GM19238 (cell line): ENCODE results near the gene GOLGA8A.
"Not testable (repeated sequence)": the region's sequence is repeated elsewhere in the genome, so short reads cannot be mapped to it uniquely, and the experiment has no call there.

Experiments
- DNase-seq: peaks from one replicate; pipeline ENCODE4 v3.0.0; 2011; ENCODE audit warnings: low spot score; ENCODE audit not compliant: insufficient read length

GOLGA8A gene

DNA sequence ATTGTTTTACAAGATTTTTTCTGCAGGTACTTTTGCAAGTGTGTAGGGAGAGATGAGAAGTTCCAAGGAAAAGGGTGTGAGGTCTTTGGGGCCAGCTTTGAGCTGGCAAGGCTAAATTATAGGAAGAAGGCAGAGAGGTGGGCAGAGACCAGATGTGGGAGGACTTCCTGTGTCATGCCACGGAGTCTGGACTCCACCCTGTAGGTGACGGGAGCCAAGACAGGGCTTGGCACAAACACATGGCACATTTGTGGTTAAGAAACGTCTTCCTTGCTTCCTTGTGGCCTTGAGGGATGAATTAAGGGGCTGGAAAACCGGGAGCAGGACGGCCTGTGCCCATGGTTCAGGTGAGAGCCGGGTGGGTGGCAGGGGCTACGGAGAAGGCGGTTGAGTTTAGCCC is 19.2 kb downstream of the GOLGA8A start:
- DNase-seq, result not testable (repeated sequence)

DNA sequence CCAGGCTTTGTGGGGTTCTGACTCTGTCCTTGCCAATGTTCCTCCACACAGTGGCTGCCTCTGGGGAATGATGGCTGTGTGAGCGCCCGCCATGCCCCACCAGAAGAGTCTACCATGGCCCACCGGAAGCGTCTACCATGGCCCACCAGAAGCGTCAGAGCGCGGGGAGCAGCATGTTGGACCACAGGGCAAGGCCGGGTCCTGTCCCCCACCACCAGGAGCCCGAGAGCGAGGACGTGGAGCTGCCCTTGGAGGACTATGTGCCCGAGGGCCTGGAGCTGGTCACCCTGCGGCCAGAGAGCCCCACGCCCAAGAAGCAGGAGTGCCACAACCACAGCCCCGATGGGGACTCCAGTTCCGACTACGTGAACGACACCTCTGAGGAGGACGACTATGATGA is 28.1 kb downstream of the GOLGA8A start:
- DNase-seq, result not testable (repeated sequence)

DNA sequence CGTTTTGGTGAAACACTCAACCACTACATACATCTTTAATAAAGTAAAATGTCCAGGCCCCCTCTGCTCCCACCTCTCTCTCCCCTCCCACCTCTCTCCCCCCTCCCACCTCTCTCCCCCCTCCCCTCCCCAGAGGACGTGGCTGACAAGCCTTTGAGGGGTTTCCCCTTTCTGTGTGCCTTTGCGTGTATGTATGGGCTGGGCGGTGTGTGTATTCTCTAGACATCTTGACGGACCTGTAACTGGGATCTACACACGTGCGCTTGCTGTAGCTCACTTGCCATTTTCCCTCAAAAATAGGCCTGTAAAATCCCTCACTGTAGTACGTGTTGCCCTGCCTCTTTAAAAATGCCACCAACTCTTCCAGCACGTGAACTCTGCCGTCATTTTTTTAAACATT is 28.6 kb downstream of the GOLGA8A start:
- not testable (repeated sequence) for DNase-seq

DNA sequence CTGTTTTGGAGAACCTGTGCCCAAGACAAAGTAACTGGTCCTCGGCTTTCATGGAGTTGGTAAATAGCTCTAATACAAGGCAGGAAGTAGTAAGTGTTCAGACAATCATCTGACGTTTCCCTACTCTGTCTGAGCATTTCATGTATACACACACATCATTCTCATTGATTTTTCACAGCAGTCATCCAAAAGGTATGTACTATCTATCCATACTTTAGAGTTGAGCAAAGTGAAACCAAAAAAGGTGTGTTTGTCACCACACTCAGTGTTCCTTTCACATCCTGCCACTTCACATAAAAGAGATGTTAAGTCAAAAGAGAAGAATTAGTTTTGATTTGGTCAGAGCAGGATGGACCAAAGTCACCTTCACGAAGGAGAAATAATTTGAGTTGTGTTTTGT is 33.7 kb downstream of the GOLGA8A start:
- not testable (repeated sequence) for DNase-seq

DNA sequence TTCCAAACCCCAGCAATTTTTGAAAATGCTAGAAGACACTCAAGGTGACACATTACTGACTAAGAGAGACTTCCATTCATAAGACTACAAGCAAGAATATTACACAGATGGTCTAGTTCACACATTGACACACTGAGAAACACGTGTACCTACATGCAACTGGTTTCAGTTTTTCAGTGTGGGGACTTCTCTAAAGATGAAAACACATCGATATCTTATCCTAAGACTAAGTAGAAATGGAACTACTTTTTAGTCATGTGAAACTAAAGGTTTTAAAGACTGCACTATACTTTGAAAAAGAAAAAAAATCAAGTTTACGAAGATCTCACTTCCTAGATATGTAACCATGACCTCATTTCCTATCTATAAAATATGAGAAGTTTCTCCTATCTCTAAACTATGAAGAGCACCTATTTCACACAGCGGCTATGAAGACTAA is 34.4 kb downstream of the GOLGA8A start:
- DNase-seq, result not testable (repeated sequence)

DNA sequence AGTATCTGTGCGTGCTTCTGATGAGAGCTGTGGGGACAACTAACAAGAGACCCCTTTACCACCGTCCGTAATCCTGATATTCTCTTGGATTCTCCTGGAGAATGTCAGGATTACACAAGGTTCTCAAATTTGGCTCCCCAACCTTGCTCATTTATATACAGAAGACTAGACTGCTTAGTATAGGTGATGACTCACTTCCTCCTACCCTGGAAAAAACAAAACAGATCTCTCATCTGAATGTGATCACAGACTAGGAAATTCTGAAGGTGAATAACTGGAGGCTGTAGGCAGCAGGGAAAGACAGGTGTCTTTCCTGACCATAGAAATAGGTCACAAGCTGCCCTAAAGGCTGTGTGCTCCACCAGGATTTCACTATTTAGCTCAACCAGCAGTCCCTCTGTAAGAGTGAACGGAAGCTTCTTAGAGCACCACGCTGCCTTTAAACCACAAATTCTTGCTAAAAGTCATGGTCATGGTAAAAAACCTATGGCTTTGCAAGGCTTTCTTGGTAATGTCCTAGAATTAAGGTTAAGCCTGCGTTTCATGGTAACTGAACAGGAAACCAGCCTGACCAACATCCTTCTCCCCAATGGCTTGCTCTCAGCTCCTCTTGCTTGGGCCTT is 39.9 kb downstream of the GOLGA8A start:
- not testable (repeated sequence) for DNase-seq

DNA sequence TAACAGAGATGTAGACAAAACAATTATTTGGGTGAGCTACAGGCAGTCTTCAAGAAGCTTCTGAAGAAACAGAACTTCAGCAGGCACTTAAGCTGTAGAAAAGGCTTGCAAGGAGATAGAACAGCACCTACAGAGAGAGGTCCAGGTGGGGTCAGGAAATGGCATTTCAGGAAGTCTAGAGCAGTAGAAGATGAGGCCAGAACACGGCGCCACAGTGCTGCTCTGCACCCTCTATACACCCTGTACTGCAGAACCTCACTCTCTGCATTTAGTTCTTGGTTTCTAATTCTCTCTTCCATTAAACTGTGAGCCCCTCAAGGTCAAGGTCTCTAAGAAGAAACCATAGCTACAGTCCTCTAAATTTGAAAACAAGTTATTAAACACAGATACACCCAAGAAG is 44.6 kb downstream of the GOLGA8A start:
- not testable (repeated sequence) for DNase-seq

DNA sequence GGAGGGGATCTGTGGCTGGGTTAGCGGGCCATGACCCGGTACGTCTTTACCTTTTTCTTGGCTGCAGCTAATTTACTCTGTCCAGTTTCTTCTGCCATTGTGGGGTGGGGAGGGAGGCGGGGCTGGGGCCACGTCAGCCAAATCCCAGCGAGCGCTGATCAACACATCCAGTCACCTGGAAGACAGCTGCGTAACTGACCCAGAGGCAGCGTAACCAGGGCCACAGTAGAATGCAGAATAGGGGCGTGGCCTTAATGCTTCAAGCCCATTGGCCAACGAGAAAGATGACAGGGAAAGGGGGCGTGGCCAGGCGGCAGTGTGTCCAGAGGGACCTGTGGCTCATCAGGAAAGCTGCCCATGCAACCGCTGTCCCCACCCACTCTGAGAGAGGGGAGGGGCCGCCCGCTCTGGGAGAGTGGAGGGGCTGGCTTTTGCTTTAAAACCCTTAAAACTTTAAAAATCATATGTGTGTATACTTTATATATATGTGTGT is 48.0 kb downstream of the GOLGA8A start:
- DNase-seq, result not testable (repeated sequence)
